Upper lobe of left lung (tissue), 4 donors: ENCODE measurements around the gene B9D2.

Experiments used
- CTCF ChIP-seq, 6 experiments: fragments of 450-650 bp in 4 of 6; fragments of 200-600 bp in 2 of 6; sonication (generic) in 2 of 6; IDR thresholded peaks; one replicate each; pipeline ENCODE4 v1.5.1; 2016 to 2019; ENCODE audit warnings: antibody characterized with exemption in 6 of 6
- EP300 ChIP-seq, 4 donors: sonication (generic); formaldehyde crosslinking; IDR thresholded peaks; one replicate each; pipeline ENCODE4 v1.5.1; 2017; ENCODE audit warnings: antibody characterized with exemption in 4 of 4, control low read depth in 2 of 4
- POLR2A ChIP-seq, 4 donors: fragments of 450-650 bp; IDR thresholded peaks; one replicate each; pipeline ENCODE4 v1.5.1; 2016 to 2017; ENCODE audit warnings: antibody characterized with exemption in 4 of 4, mild to moderate bottlenecking in 2 of 4
- POLR2AphosphoS5 ChIP-seq, 2 donors: sonication (generic); formaldehyde crosslinking; IDR thresholded peaks; one replicate each; pipeline ENCODE4 v1.5.1; 2017; ENCODE audit warnings: antibody characterized with exemption in 2 of 2

- TF ChIP-seq POLR2AphosphoS5 (IDR thresholded peaks at IDR 0.05) (no peak), CTCF (IDR thresholded peaks at IDR 0.05) (no peak), POLR2A (IDR thresholded peaks at IDR 0.05) (no peak), EP300 (IDR thresholded peaks at IDR 0.05) (no peak)
Observed at GRCh38 chr19:41362143-41362847, 1.7 kb downstream of the B9D2 start.
